Fibroblast of skin of left quadriceps (primary cell): ENCODE measurements around the gene HEATR5B.
"Not testable (repeated sequence)": the region's sequence is repeated elsewhere in the genome, so short reads cannot be mapped to it uniquely, and the experiment has no call there.

Source experiments
- DNase-seq, 2 experiments: peaks; one replicate each; pipeline ENCODE4 v3.0.0-alpha.2; 2013; ENCODE audit warnings: low read depth in 2 of 2

The HEATR5B gene

GRCh38 chr2:36981911-36982310 is 102.3 kb downstream of the HEATR5B start:
- no peak for DNase-seq

GRCh38 chr2:36979007-36979406 is 105.2 kb downstream of the HEATR5B start:
- DNase-seq = not testable (repeated sequence)

GRCh38 chr2:36976065-36976464 is 108.1 kb downstream of the HEATR5B start:
- no peak for DNase-seq

- no peak for DNase-seq
Observed at GRCh38 chr2:36975306-36975705, 108.9 kb downstream of the HEATR5B start.

- DNase-seq = no peak
Observed at GRCh38 chr2:36973320-36973719, 110.9 kb downstream of the HEATR5B start.

- no peak for DNase-seq
Observed at GRCh38 chr2:36971990-36972389, 112.2 kb downstream of the HEATR5B start.

GRCh38 chr2:36967236-36967876 is 116.8 kb downstream of the HEATR5B start:
- no peak for DNase-seq

- peak; percentile 92 to 93 for DNase-seq
Observed at GRCh38 chr2:36966370-36967235, 117.6 kb downstream of the HEATR5B start, which contains the start of gene STRN. STRN (minus strand) TSS chr2:36966536; CDS start chr2:36966463, 73 bp downstream.

- DNase-seq = no peak
Observed at GRCh38 chr2:36965751-36966369, 118.3 kb downstream of the HEATR5B start.

GRCh38 chr2:36965206-36965605 is 119.0 kb downstream of the HEATR5B start:
- no peak for DNase-seq

- DNase-seq = no peak
Observed at GRCh38 chr2:36964496-36965058, 119.6 kb downstream of the HEATR5B start.

- no peak for DNase-seq
Observed at GRCh38 chr2:36963734-36964133, 120.4 kb downstream of the HEATR5B start.

- no peak for DNase-seq
Observed at GRCh38 chr2:36963106-36963505, 121.1 kb downstream of the HEATR5B start.

- DNase-seq = no peak
Observed at GRCh38 chr2:36960773-36961172, 123.4 kb downstream of the HEATR5B start.

GRCh38 chr2:36960005-36960675 is 124.0 kb downstream of the HEATR5B start:
- no peak for DNase-seq

- DNase-seq = no peak
Observed at GRCh38 chr2:36954977-36955607, 129.1 kb downstream of the HEATR5B start.

GRCh38 chr2:36952748-36953197 is 131.4 kb downstream of the HEATR5B start:
- DNase-seq = no peak

GRCh38 chr2:36951574-36951973 is 132.6 kb downstream of the HEATR5B start:
- DNase-seq = no peak

GRCh38 chr2:36951027-36951518 is 133.1 kb downstream of the HEATR5B start:
- no peak for DNase-seq

GRCh38 chr2:36949845-36950244 is 134.3 kb downstream of the HEATR5B start:
- DNase-seq = no peak

- not testable (repeated sequence) for DNase-seq
Observed at GRCh38 chr2:36945240-36945639, 138.9 kb downstream of the HEATR5B start.
